Small intestine (tissue), 7 donors: ENCODE results near the gene SLC7A8. TPM values are rescaled to one million over a fixed set of nuclear protein-coding genes. Genes with fewer than 3 reads are reported as not detected.
A peak's percentile ranks its signal among the peaks of the same experiment; 100 is the strongest.

Experiments
- DNase-seq, 2 donors: peaks; one replicate each; pipeline versions ENCODE4 v3.0.0 to v3.0.0-alpha.2; 2013
- FAIRE-seq: peaks from 2 replicates; lab custom pipeline; 2012; peaks lifted over from hg19 to GRCh38; lab: Jason Lieb, UNC
- H3K27ac ChIP-seq, 3 donors: one replicate each; pipeline ENCODE4 v1.5.1; 2013; ENCODE audit warnings: low read length in 2 of 3, mild to moderate bottlenecking in 2 of 3, control low read depth in 1 of 3, inconsistent platforms in 1 of 3, low read depth in 1 of 3, moderate library complexity in 1 of 3
- H3K27me3 ChIP-seq, 3 donors: one replicate each; pipeline ENCODE4 v1.6.1; 2013; ENCODE audit warnings: low read length in 3 of 3, inconsistent platforms in 1 of 3; ENCODE audit not compliant: control insufficient read depth in 3 of 3, insufficient read depth in 3 of 3
- H3K36me3 ChIP-seq, 3 donors: one replicate each; pipeline ENCODE4 v1.6.1; 2013; ENCODE audit warnings: low read length in 3 of 3, inconsistent platforms in 1 of 3, low read depth in 1 of 3, mild to moderate bottlenecking in 1 of 3, moderate library complexity in 1 of 3; ENCODE audit not compliant: control insufficient read depth in 3 of 3, insufficient read depth in 2 of 3
- H3K4me1 ChIP-seq, 3 donors: one replicate each; pipeline ENCODE4 v1.6.1; 2013; ENCODE audit warnings: low read length in 2 of 3, inconsistent platforms in 1 of 3, low read depth in 1 of 3, mild to moderate bottlenecking in 1 of 3, moderate library complexity in 1 of 3; ENCODE audit not compliant: control insufficient read depth in 3 of 3, insufficient read depth in 2 of 3
- H3K4me3 ChIP-seq, 3 donors: one replicate each; pipeline ENCODE4 v1.5.1; 2013; ENCODE audit warnings: low read length in 3 of 3, control low read depth in 1 of 3, inconsistent platforms in 1 of 3, low read depth in 1 of 3, mild to moderate bottlenecking in 1 of 3, moderate library complexity in 1 of 3
- H3K9me3 ChIP-seq, 2 donors: one replicate each; pipeline ENCODE4 v1.6.1; 2013; ENCODE audit warnings: low read depth in 1 of 2, low read length in 1 of 2; ENCODE audit not compliant: control insufficient read depth in 2 of 2, insufficient read depth in 1 of 2
- WGBS, 3 donors: extraction: QIAGEN DNeasy Blood & Tissue Kit; methylation state at CpG; one replicate each; pipeline ENCODE4 v1.1.7; 2013; 5-methylcytosine and 5-hydroxymethylcytosine counted together
- polyA plus RNA-seq, 4 donors: library from polyadenylated mRNA; stranded (reverse) in 3 of 4; unstranded in 1 of 4; fragments of 200-250 nt in 3 of 4; fragments of 120-200 nt in 1 of 4; gene quantifications; one replicate each; pipeline versions ENCODE4 v1.2.1 to v1.2.3, GENCODE V29; 2013
- donor health status: healthy with polysubstance abuse.
- donor health status: control.
- donor health status: control.
- donor health status: Bipolar disorder and iron deficiency.
- donor health status: healthy.

SLC7A8 gene
- polyA plus RNA-seq, 4 donors = 11.3 to 69.2 (median 39.9) TPM

DNA sequence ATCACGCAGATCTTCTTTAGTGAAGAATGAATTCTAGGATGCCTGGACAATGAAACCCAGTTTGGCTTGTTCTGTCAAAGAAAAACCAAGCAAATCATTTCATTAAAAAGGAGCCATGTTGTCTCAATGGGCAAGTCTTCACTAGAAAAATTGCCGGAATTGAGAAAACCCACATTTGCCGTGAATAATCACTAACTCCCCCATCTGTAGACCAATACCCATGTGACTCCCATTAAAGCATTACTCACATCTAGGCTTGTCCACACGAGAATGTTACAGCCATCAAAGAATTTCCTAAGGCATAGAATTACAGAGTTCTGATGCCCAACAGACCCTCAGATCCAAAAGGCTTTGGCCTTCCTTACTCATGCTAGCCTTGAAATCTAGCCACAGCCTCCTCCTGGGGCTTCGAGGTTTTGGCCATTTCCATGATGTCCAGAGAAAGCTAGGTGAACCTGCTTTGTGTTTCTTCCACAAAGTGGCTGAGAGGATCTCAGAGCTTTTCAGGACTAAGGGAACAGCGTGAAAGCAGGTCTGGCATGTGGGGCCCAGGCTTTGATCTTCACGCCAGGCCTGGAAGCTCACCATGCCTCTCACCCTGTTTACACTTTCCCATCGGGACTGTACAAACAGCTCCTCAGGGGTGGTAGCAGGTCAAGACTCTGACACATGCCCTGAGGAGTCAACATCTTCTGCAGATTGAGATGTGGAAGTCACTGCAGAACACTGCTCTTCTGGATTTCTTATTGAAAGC lies 12.1 kb downstream of the SLC7A8 start:
- FAIRE-seq = no peak
- no peak overlapping the region for H3K27ac ChIP-seq

DNA sequence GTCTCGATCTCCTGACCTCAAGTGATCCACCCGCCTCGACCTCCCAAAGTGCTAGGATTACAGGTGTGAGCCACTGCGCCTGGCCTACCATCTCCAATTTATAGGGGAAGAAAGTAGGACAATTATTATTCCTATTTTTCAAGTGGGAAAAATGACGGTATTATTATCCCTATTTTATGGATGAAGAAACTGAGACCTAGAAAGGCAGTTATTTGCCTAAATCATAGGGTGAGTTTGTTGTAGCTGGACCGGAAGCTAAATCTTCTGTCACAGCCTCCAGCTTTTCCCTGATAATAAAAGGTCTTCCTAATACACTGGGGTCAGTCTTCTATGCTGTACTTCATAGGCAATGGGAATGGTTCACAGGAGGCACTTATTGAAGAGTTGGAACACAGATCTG lies 13.8 kb downstream of the SLC7A8 start:
- no peak overlapping the region for H3K27ac ChIP-seq
- H3K4me3 ChIP-seq = no peak overlapping the region
- peaks cover 2 to 51% (median 6%) of the 10 kb centered on the region in 3 donors for H3K4me1 ChIP-seq
- 92 to 94% (median 93%) methylated on average over 6 of the region's 6 CpGs for WGBS, 3 donors
- peaks cover 0 to 38% (median 0%) of the 10 kb centered on the region in 3 donors for H3K36me3 ChIP-seq
- FAIRE-seq = no peak
- DNase-seq = no peak
- no peaks in the 10 kb centered on the region for H3K27me3 ChIP-seq
- no peaks in the 10 kb centered on the region for H3K9me3 ChIP-seq

More for the DNA sequence above, 12.1 kb downstream of the SLC7A8 start:
- H3K9me3 ChIP-seq = no peaks in the 10 kb centered on the region
- no peaks in the 10 kb centered on the region for H3K27me3 ChIP-seq
- WGBS, 3 donors = 60 to 69% (median 62%) methylated on average over 8 of the region's 8 CpGs
- H3K4me1 ChIP-seq = peaks cover 2 to 48% (median 4%) of the 10 kb centered on the region in 3 donors
- H3K36me3 ChIP-seq = peaks cover 0 to 25% (median 0%) of the 10 kb centered on the region in 3 donors
- H3K4me3 ChIP-seq = no peak overlapping the region
- no peak for DNase-seq

DNA sequence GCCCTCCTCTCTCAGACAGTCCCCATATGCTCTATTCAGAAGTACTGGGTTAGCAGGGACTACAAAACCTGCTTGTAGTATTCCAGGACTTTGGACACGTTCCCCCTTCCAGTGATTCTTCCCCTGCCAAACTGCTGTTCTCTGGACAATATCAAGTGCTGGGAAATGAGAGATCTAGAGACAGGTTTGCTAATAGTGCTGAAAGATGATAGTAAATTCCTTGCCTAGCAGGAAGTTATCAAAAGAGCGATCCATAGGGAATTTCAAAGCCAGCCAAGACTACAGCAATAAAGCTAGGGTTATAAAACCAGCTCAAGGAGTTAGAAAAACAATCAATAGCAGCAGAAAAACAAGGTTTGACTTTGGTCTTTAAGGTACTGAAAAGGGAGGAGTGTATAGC lies 15.2 kb downstream of the SLC7A8 start:
- peaks cover 2 to 55% (median 5%) of the 10 kb centered on the region in 3 donors for H3K4me1 ChIP-seq
- FAIRE-seq = no peak
- DNase-seq = peak; percentile 77 to 89
- peaks cover 0 to 46% (median 0%) of the 10 kb centered on the region in 3 donors for H3K36me3 ChIP-seq
- H3K27ac ChIP-seq = peak overlapping the region; percentile 23 to 59 (median 30)
- H3K4me3 ChIP-seq = no peak overlapping the region
- no peaks in the 10 kb centered on the region for H3K27me3 ChIP-seq
- no peaks in the 10 kb centered on the region for H3K9me3 ChIP-seq
- WGBS, 3 donors = 6 to 36% (median 17%) methylated on average over 2 of the region's 2 CpGs

DNA sequence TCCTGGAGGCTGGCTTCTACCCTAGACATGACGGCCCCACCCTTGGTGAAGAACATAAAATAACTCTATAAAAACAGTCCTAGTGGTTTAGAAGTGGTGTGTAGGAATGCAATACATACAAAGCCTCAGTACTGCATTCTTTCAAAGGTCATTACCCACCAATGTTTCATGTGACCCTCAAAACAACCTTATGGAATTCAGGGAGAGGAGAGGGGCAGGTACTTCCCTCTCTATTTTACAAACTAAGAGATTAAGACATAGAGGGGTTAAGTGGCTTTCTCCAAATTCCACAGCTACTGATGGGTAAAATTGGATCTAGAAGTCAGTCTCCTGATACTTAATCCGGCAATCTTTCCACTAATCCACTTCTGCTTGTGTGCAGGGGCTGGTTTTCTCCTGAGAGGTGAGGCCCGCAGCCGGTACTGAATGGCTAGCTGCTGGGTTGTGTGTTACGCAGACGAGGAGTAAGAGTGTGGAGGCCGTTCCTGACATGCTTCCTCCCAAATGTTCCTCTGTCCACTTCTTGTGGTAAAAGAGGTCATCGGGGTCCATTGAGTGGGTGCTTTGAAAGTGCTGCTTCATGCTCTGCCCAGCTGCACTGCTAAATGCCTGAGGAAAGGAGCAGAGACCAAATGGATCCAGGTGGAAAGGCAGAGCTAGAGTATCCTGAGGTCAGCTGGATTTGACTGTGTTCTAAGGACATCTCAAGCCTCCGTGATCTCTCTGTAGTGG lies 16.2 kb downstream of the SLC7A8 start:
- Histone ChIP-seq H3K27ac (peak overlapping the region in 2 of 3 donors; percentile 22 to 23), H3K4me1 (peaks cover 0 to 65% (median 6%) of the 10 kb centered on the region in 3 donors), H3K4me3 (no peak overlapping the region), H3K9me3 (no peaks in the 10 kb centered on the region), H3K27me3 (no peaks in the 10 kb centered on the region), H3K36me3 (peaks cover 0 to 52% (median 0%) of the 10 kb centered on the region in 3 donors)
- 77 to 81% (median 77%) methylated on average over 9 of the region's 9 CpGs for WGBS, 3 donors
- DNase-seq (no peak), FAIRE-seq (no peak)

DNA sequence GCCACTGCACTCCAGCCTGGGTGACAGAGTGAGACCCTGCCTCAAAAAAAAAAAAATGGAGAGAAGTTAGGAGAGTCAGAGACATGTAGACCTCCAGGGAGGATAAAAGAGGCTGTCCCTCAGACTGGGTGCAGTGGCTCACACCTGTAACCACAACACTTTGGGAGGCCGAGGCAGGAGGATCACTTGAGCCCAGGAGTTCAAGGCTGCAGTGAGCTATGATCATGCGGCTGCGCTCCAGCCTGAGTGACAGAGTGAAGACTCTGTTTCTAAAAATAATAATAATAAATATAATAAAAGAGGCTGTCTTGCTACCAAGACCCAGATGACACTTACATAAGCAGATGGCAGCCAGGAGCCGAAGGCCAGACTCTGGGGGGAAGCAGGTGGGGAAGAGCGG lies 18.5 kb downstream of the SLC7A8 start:
- Histone ChIP-seq H3K9me3 (no peaks in the 10 kb centered on the region), H3K4me3 (no peak overlapping the region), H3K36me3 (peaks cover 0 to 51% (median 0%) of the 10 kb centered on the region in 3 donors), H3K27me3 (no peaks in the 10 kb centered on the region), H3K4me1 (peaks cover 3 to 67% (median 13%) of the 10 kb centered on the region in 3 donors), H3K27ac (peak overlapping the region in 1 of 3 donors; percentile 28)
- no peak for DNase-seq
- 95 to 96% (median 96%) methylated on average over 5 of the region's 5 CpGs for WGBS, 3 donors
- no peak for FAIRE-seq

DNA sequence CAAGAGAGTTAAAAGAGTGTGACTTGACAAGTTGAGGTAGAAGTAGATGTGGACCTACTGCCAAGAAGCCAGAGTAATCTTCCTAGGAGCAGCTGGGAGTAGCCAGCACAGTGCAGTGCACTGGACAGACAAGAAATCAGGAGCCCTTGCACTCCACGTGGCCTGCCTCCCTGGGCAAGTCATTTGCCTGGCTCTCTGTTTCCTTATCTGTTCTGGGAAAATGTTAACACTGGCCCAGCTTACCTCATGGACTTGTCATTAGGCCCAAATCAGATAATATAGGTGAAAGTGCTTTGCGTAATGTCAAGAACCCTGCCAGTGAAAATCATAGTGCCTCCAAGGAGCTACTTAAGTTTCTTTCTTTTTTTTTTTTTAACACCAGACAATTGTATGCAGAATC lies 19.2 kb downstream of the SLC7A8 start:
- H3K27me3 ChIP-seq = no peaks in the 10 kb centered on the region
- DNase-seq (peak; percentile 53 to 94), FAIRE-seq (no peak)
- whole genome bisulfite sequencing, 3 donors = 13 to 54% (median 27%) methylated on average over 2 of the region's 2 CpGs
- H3K36me3 ChIP-seq = peaks cover 0 to 55% (median 2%) of the 10 kb centered on the region in 3 donors
- no peak overlapping the region for H3K4me3 ChIP-seq
- H3K4me1 ChIP-seq = peaks cover 3 to 66% (median 13%) of the 10 kb centered on the region in 3 donors
- H3K9me3 ChIP-seq = no peaks in the 10 kb centered on the region
- H3K27ac ChIP-seq = peak overlapping the region; percentile 51 to 59 (median 52)

DNA sequence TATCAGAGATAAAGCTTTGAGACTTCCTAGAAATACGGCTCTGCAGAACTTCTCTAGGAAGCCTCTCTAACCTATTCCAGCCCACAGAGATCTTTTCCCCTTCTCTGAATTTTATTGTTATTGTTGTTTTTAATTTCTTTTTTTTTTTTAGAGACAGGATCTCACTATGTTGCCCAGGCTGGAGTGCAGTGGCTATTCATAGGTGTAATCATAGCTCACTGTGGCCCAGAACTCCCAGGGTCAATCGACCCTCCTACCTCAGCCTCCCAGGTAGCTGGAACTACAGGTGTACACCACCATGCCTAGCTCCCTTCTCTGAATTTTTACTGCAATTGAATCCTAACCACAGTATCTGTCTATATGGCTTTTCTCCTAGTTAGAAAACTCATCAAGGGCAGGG lies 19.6 kb downstream of the SLC7A8 start:
- H3K4me1 ChIP-seq = peaks cover 3 to 61% (median 13%) of the 10 kb centered on the region in 3 donors
- peaks cover 0 to 57% (median 3%) of the 10 kb centered on the region in 3 donors for H3K36me3 ChIP-seq
- no peaks in the 10 kb centered on the region for H3K9me3 ChIP-seq
- DNase-seq (no peak), FAIRE-seq (no peak)
- no peak overlapping the region for H3K4me3 ChIP-seq
- 66 to 79% (median 78%) methylated on average over 2 of the region's 2 CpGs for WGBS, 3 donors
- no peaks in the 10 kb centered on the region for H3K27me3 ChIP-seq
- H3K27ac ChIP-seq = peak overlapping the region; percentile 51 to 59 (median 52)

DNA sequence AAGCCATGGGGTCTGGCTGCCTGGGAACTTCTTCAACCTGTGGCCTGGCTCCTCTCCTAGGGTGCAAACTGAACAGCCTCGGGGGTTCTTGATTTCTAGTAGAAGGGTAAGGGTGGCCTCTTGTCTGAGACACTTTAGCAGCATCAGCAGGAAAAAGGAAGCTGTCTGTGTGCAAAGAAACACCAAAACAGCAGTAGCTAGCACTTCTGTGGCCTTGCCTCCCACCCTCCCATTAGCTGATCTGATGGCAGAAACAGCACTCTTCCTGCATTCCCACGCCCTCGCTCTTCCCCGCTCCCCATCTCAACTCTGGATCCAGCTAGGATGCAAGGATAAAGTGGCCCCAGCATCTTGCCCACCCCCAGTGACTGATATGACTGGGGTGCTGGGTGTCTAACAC lies 20.7 kb downstream of the SLC7A8 start:
- 72 to 79% (median 75%) methylated on average over 4 of the region's 4 CpGs for WGBS, 3 donors
- H3K4me3 ChIP-seq = no peak overlapping the region
- no peak for DNase-seq
- H3K36me3 ChIP-seq = peaks cover 0 to 62% (median 3%) of the 10 kb centered on the region in 3 donors
- no peaks in the 10 kb centered on the region for H3K27me3 ChIP-seq
- no peak overlapping the region for H3K27ac ChIP-seq
- H3K4me1 ChIP-seq = peaks cover 3 to 52% (median 11%) of the 10 kb centered on the region in 3 donors
- no peak for FAIRE-seq
- no peaks in the 10 kb centered on the region for H3K9me3 ChIP-seq
